Endothelial cell of umbilical vein (primary cell): ENCODE data around the gene BSND.

Experiments used
- CTCF ChIP-seq, 2 donors: IDR thresholded peaks; 1 replicate in 1 of 2; 2 replicates in 1 of 2; pipeline ENCODE4 v1.5.1; 2011; ENCODE audit warnings: low read length in 2 of 2, mild to moderate bottlenecking in 2 of 2, moderate library complexity in 2 of 2, control low read depth in 1 of 2, inconsistent platforms in 1 of 2, low read depth in 1 of 2; ENCODE audit not compliant: insufficient read depth in 1 of 2; ENCODE audit errors: extremely low read depth in 1 of 2
- EZH2 ChIP-seq: IDR thresholded peaks from 2 replicates; pipeline ENCODE4 v1.6.1; 2012; ENCODE audit warnings: borderline replicate concordance, low read depth, mild to moderate bottlenecking, moderate library complexity, low read length, inconsistent platforms; ENCODE audit not compliant: severe bottlenecking
- FOS ChIP-seq: IDR thresholded peaks from 2 replicates; pipeline ENCODE4 v1.6.1; 2011; ENCODE audit warnings: mild to moderate bottlenecking, low read length, moderate library complexity, borderline replicate concordance; ENCODE audit not compliant: insufficient read depth
- GATA2 ChIP-seq: IDR thresholded peaks from 2 replicates; pipeline ENCODE4 v1.7.0; 2011; ENCODE audit warnings: low read depth, mild to moderate bottlenecking, moderate library complexity, mixed read lengths, low read length; ENCODE audit not compliant: insufficient read length, insufficient read depth
- JUN ChIP-seq: IDR thresholded peaks from 2 replicates; pipeline ENCODE4 v1.6.1; 2011; ENCODE audit warnings: borderline replicate concordance, low read depth; ENCODE audit not compliant: insufficient read length, insufficient read depth
- MAX ChIP-seq: IDR thresholded peaks from 2 replicates; pipeline ENCODE4 v1.6.1; 2011; ENCODE audit not compliant: insufficient read depth, insufficient read length
- POLR2A ChIP-seq: IDR thresholded peaks from 2 replicates; pipeline ENCODE4 v1.6.1; 2012; ENCODE audit warnings: low read depth, mild to moderate bottlenecking, control low read depth, low read length
- POLR2AphosphoS5 ChIP-seq: IDR thresholded peaks from 2 replicates; pipeline ENCODE4 v1.6.1; 2012; ENCODE audit warnings: low read depth, mild to moderate bottlenecking, control low read depth, low read length, moderate library complexity; ENCODE audit not compliant: insufficient read depth

- TF ChIP-seq CTCF (IDR thresholded peaks at IDR 0.05; ENCODE audit: extremely low read depth in 1 of 2, insufficient read depth in 1 of 2, low read depth in 1 of 2, low read length in 2 of 2) (no peak), POLR2A (no peak), POLR2AphosphoS5 (no peak), EZH2 (no peak), FOS (no peak), GATA2 (no peak), JUN (no peak), MAX (no peak)
Observed at GRCh38 chr1:55049271-55049913, 50.7 kb downstream of the BSND start.
